ACC112 (cell line): ENCODE data around the gene CFDP1.

Experiments used
- H2AFZ ChIP-seq: fragments of 200-600 bp; sonication (generic); one replicate; pipeline ENCODE4 v1.6.0; 2017; ENCODE audit warnings: antibody characterized with exemption, low read length; ENCODE audit not compliant: unreplicated experiment
- H3K27ac ChIP-seq: fragments of 200-600 bp; sonication (generic); 2 replicates; pipeline ENCODE4 v1.5.1; 2014; ENCODE audit warnings: low read depth, mild to moderate bottlenecking, antibody characterized with exemption, low read length, moderate library complexity
- H3K27me3 ChIP-seq: fragments of 200-600 bp; sonication (generic); 2 replicates; pipeline ENCODE4 v1.6.1; 2014; ENCODE audit warnings: mild to moderate bottlenecking, antibody characterized with exemption, low read length, moderate library complexity, mixed read lengths; ENCODE audit not compliant: insufficient read depth
- H3K36me3 ChIP-seq: fragments of 200-600 bp; sonication (generic); 2 replicates; pipeline ENCODE4 v1.6.1; 2016; ENCODE audit warnings: mild to moderate bottlenecking, antibody characterized with exemption, low read length, moderate library complexity, mixed read lengths; ENCODE audit not compliant: insufficient read depth
- H3K4me1 ChIP-seq: fragments of 200-600 bp; sonication (generic); one replicate; pipeline ENCODE4 v1.6.1; 2016; ENCODE audit warnings: low read length, mixed read lengths; ENCODE audit not compliant: insufficient read depth, unreplicated experiment, control insufficient read depth
- H3K4me3 ChIP-seq: fragments of 200-600 bp; sonication (generic); 2 replicates; pipeline ENCODE4 v1.5.1; 2014; ENCODE audit warnings: mild to moderate bottlenecking, low read depth, low read length
- H3K79me2 ChIP-seq: fragments of 200-600 bp; sonication (generic); one replicate; pipeline ENCODE4 v1.6.0; 2016; ENCODE audit warnings: low read length; ENCODE audit not compliant: control insufficient read depth, unreplicated experiment, insufficient read depth

The CFDP1 gene

DNA sequence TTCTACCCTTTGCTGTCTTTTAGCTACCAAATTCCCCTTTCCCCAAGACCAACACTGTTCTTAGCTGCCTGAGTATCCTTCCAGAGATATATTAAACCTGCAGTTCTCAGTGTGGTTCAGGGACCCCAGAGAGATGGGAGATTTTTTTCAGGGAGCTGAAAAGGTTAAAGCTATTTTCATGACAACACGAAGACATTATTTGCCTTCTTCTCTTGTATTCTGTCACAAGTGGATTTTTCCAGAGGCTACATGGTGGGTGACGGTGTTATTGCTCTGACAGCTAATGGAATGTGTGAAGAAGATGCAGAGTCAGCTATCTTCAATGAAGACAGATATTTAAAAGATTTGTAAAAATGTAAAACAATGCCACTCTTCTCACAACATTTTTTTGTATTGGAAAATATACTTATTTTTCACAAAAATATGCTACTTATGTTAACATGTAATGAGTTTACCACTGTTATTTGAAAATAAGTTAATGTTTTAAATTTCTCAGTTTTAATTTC, 69.0 kb downstream of the CFDP1 start:
- H3K4me3 ChIP-seq, result no peak overlapping the region
- H2AFZ ChIP-seq, result no peak overlapping the region
- H3K27me3 ChIP-seq, result no peaks in the 10 kb centered on the region
- no peak overlapping the region for H3K27ac ChIP-seq
- no peaks in the 10 kb centered on the region for H3K79me2 ChIP-seq
- H3K4me1 ChIP-seq, result no peaks in the 10 kb centered on the region
- 0 out of 2 replicates have a peak, but pooled peaks cover 3% of the 10 kb centered on the region for H3K36me3 ChIP-seq

DNA sequence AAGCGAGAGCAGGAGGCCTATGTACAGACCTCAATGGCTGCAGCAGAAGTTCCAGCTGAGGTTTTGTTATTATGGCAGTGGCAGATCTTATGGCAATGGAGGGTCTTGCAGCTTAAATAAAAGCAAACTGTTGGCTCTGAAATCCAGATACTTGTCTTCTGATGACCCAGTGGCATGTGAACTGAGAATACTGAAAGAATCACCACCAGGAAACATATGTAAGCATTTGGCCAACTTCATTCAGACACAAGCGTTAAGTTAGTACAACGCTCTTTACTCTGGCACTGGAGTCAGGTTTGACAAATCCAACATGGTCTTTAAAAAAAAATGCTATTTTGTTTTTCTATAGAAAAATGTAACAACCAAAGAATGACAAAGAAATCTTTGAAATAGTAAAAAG, 70.5 kb downstream of the CFDP1 start:
- Histone ChIP-seq H3K79me2 (no peaks in the 10 kb centered on the region), H3K27ac (no peak overlapping the region), H3K27me3 (no peaks in the 10 kb centered on the region), H3K4me1 (peaks cover 6% of the 10 kb centered on the region), H3K4me3 (no peak overlapping the region), H3K36me3 (0 out of 2 replicates have a peak, but pooled peaks cover 3% of the 10 kb centered on the region), H2AFZ (no peak overlapping the region)

DNA sequence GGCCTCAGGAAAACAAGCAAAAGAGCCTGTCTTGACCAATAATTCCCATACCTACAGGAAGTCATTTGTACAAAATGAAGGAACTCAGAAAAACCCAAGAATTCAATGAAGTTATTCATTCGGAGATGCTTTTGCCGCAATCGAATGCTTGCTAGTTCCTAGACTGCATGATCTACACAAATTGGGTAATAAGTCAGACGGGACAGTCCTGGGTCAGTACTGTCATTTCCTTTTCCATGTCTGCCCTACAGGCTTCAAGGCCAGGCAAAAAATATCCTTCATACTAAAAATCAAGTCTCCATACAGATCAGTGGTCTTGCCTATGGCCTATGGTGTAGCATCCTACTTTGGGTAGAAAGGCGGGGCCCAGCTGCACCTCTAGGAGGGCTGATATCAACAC, 71.4 kb downstream of the CFDP1 start:
- Histone ChIP-seq H3K4me3 (no peak overlapping the region), H3K27ac (no peak overlapping the region), H2AFZ (no peak overlapping the region), H3K79me2 (no peaks in the 10 kb centered on the region), H3K27me3 (no peaks in the 10 kb centered on the region), H3K36me3 (0 out of 2 replicates have a peak, but pooled peaks cover 7% of the 10 kb centered on the region), H3K4me1 (peaks cover 6% of the 10 kb centered on the region)

DNA sequence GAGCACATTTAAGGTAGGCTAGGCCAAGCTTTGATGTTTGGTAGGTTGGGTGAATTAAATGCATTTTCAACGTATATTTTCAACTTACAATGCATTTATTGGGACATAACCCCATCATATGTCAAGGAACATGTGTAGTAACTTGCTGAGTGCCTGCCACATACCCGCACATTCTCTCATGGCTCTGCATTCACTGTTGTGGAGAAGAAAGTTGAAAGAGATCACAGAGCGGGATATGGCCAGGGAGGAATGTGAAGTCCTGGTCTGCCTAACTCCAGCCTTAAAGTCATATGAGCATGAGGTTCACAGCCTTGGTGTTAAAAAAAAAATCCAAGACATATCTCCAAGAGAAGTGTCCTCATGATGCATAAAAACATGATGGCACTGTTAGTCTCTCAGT, 79.1 kb downstream of the CFDP1 start:
- H3K4me1 ChIP-seq, result peaks cover 21% of the 10 kb centered on the region
- peaks cover 9% of the 10 kb centered on the region; the same call in 1 of the 2 replicates for H3K36me3 ChIP-seq
- H3K79me2 ChIP-seq, result no peaks in the 10 kb centered on the region
- H3K4me3 ChIP-seq, result no peak overlapping the region
- no peak overlapping the region for H3K27ac ChIP-seq
- no peaks in the 10 kb centered on the region for H3K27me3 ChIP-seq
- no peak overlapping the region for H2AFZ ChIP-seq

DNA sequence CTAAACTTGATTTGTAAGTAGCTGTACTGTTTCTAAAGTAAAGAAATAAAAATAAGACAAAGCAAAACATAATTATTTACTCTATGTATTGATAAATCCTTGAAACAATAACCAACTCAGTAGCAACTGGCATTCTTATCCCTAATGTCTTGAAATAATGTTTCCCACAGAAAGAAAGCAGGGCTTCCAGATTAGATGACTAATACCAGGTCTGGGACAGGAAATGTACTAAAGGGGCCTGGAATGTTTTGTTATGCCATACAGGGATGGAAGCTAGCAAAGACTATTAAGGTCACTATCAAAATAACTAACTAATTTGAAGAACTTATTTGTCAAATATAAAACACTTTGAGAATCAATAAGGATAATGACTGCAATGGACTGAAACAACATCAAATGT, 82.1 kb downstream of the CFDP1 start:
- H3K4me3 ChIP-seq, result peak overlapping the region; percentile 27; the same call in 1 of the 2 replicates
- no peak overlapping the region for H2AFZ ChIP-seq
- no peaks in the 10 kb centered on the region for H3K79me2 ChIP-seq
- no peaks in the 10 kb centered on the region for H3K27me3 ChIP-seq
- H3K27ac ChIP-seq, result peak overlapping the region; percentile 96
- H3K36me3 ChIP-seq, result peaks cover 6% of the 10 kb centered on the region
- H3K4me1 ChIP-seq, result peaks cover 15% of the 10 kb centered on the region

DNA sequence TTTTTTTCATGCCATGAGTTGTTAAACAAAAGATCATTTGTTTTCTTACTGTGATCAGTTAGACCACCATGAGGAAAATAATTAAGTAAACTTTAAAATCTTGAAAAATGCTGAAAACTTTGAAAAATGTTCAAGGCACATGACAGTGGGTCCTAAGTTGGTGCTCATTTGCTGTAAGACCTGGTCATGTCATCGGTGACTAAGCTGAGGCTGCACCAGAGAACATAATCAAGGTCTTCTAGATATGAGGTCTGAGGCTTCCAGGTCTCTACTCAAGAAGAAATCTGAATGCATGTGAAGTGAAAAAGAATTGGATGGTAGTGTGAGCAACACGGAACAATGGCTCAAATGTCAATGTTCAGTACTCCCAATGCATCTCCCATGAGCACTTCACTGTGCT, 87.6 kb downstream of the CFDP1 start:
- no peak overlapping the region for H3K4me3 ChIP-seq
- no peaks in the 10 kb centered on the region; the same call in 1 of the 2 replicates for H3K36me3 ChIP-seq
- H2AFZ ChIP-seq, result no peak overlapping the region
- peaks cover 50% of the 10 kb centered on the region for H3K4me1 ChIP-seq
- H3K27me3 ChIP-seq, result no peaks in the 10 kb centered on the region
- H3K79me2 ChIP-seq, result no peaks in the 10 kb centered on the region
- H3K27ac ChIP-seq, result no peak overlapping the region

DNA sequence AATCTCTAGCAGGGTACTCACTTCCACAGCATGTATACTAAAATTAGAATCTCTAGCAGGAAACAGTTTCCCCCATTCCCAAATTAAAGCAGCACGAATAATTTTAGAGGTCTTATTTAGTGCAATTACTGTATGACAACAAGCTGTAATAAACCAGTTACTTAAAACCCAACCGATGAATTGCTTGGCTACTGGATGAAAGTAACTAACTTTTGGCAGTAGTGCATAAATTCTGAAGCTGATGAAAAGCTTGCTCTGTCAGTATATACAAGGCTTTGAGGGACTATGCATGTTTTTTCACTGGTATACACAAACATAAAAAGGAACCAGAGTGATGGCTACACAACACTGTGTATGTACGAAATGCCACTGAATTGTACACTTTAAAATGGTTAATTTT, 89.4 kb downstream of the CFDP1 start:
- H3K79me2 ChIP-seq, result no peaks in the 10 kb centered on the region
- peaks cover 11% of the 10 kb centered on the region for H3K36me3 ChIP-seq
- no peak overlapping the region for H2AFZ ChIP-seq
- no peak overlapping the region for H3K4me3 ChIP-seq
- H3K27me3 ChIP-seq, result no peaks in the 10 kb centered on the region
- peaks cover 49% of the 10 kb centered on the region for H3K4me1 ChIP-seq
- peak overlapping the region; percentile 79 for H3K27ac ChIP-seq

DNA sequence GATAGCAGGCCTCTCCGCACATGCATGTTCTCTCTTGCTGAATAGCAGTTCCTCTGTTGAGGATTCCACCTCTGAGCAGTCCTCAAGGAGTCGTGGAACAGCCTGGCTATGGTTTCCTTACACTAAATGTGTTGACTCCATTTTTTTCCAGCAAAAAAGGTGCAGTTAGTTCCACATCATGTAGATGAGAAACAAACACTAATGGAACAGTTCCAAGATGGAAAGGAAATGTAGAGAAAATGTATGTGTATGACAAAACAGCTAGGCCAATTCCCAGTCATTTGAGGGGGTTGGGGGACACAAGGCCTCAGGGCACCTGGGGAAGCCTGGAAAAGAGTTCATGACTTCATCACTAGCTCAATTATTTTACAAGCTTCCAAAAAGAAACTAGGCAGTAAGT, 90.0 kb downstream of the CFDP1 start:
- no peaks in the 10 kb centered on the region for H3K27me3 ChIP-seq
- no peak overlapping the region for H2AFZ ChIP-seq
- H3K27ac ChIP-seq, result peak overlapping the region; percentile 79
- H3K36me3 ChIP-seq, result peaks cover 11% of the 10 kb centered on the region
- no peak overlapping the region for H3K4me3 ChIP-seq
- peaks cover 49% of the 10 kb centered on the region for H3K4me1 ChIP-seq
- H3K79me2 ChIP-seq, result no peaks in the 10 kb centered on the region

DNA sequence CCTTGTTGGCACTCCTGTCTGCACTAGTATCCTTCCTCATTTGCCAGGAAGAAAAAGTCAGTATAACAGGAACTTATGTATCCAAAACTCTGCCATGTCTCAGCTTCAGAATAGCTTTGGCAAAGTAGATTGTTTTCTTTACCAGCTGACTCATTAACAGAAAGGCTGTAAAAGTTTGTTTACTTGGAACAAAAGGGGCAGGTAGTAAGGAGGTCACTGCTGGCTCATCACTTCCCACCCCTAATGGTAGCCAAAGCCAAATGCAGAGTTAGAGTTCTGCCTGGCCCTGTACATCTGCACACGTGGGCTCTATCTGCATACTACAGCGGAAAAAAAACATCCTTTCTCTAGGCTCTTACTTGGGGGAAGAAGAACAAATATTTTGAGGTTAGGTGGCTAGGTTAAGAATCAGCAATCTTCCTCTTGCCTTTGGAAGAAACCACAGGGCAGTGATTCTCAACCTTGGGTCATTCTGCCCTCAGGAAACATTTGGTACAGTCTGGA, 90.9 kb downstream of the CFDP1 start:
- peak overlapping the region; percentile 3; the same call in 1 of the 2 replicates for H3K4me3 ChIP-seq
- H3K27ac ChIP-seq, result peak overlapping the region; percentile 79
- peaks cover 49% of the 10 kb centered on the region for H3K4me1 ChIP-seq
- no peak overlapping the region for H2AFZ ChIP-seq
- no peaks in the 10 kb centered on the region for H3K27me3 ChIP-seq
- H3K79me2 ChIP-seq, result no peaks in the 10 kb centered on the region
- peaks cover 11% of the 10 kb centered on the region for H3K36me3 ChIP-seq

DNA sequence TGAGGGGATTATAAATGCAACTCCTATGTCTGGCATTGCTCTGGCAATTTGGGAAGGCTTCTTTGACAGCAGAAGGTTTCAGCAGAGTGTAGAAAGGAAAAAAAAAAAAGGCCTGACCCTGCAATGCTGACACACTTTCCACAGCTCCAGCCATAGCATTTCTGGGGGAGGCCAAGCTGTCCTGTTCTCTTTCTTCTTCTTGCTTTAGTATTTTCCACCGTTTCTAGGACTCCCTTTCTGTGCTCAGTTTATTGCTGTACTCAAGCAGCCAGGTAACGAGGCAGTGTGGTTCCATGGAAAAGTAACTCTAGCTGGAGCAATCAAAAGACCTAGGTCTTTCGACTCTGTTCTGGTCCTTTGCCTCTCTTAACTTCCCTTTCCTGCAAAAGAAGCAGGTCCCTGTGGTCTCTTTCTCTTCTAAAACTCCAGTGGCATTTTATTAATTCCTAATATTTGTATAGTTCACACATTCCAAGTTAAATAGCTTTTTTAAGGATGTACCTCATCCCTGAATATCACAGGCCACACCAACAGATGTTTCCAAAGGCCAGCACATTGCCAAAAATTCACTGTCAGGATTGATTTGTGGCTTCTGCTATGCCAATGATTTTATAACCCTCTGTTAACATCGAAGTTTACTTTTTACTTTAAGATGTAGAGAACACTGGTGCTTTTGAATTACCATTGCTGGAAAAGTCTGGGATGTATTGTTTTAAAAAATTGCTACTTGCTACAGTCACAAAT, 91.6 kb downstream of the CFDP1 start:
- no peaks in the 10 kb centered on the region for H3K79me2 ChIP-seq
- no peaks in the 10 kb centered on the region for H3K27me3 ChIP-seq
- peaks cover 11% of the 10 kb centered on the region for H3K36me3 ChIP-seq
- H2AFZ ChIP-seq, result no peak overlapping the region
- H3K27ac ChIP-seq, result peak overlapping the region; percentile 79
- peaks cover 49% of the 10 kb centered on the region for H3K4me1 ChIP-seq
- peak overlapping the region; percentile 3; the same call in 1 of the 2 replicates for H3K4me3 ChIP-seq
